Measurements from ENCODE around the gene GPR157.

- TF ChIP-seq CTCF (IDR thresholded peaks at IDR 0.05): peak in 5 of 7 experiments; percentile 49 to 94 (median 89)
- TF ChIP-seq POLR2A (IDR thresholded peaks at IDR 0.05): no peak
- no peak for TF ChIP-seq EP300 (IDR thresholded peaks at IDR 0.05)
Measured at GRCh38 chr1:9110669-9111356, 18.1 kb downstream of the GPR157 start.
